ENCODE data around the gene TSKS.

TSKS gene

GRCh38 chr19:49792829-49793560 is 29.9 kb upstream of the TSKS start:
- no peak for DNase-seq

- no peak for DNase-seq
These were observed 28.8 kb upstream of the TSKS start for GRCh38 chr19:49791776-49792445.

- DNase-seq, result no peak
These were observed 27.8 kb upstream of the TSKS start for GRCh38 chr19:49790866-49791265.

GRCh38 chr19:49788857-49789256 is 25.8 kb upstream of the TSKS start:
- no peak for DNase-seq

GRCh38 chr19:49787746-49788145 is 24.6 kb upstream of the TSKS start:
- DNase-seq, result no peak

GRCh38 chr19:49786376-49786820 is 23.3 kb upstream of the TSKS start:
- no peak for DNase-seq

- DNase-seq, result no peak
These were observed 19.4 kb upstream of the TSKS start for GRCh38 chr19:49782515-49782914.

GRCh38 chr19:49781394-49781793 is 18.3 kb upstream of the TSKS start:
- no peak for DNase-seq

- no peak for DNase-seq
These were observed 17.8 kb upstream of the TSKS start for GRCh38 chr19:49780861-49781260.

GRCh38 chr19:49779731-49780555 is 16.8 kb upstream of the TSKS start:
- no peak for DNase-seq

- no peak for DNase-seq
These were observed 13.3 kb upstream of the TSKS start for GRCh38 chr19:49776371-49776764.

GRCh38 chr19:49775742-49776370 is 12.8 kb upstream of the TSKS start:
- no peak for DNase-seq

GRCh38 chr19:49774969-49775368 is 11.9 kb upstream of the TSKS start:
- DNase-seq, result no peak

GRCh38 chr19:49773663-49774350 is 10.7 kb upstream of the TSKS start:
- no peak for DNase-seq

GRCh38 chr19:49772850-49773432 is 9.8 kb upstream of the TSKS start:
- DNase-seq, result no peak

GRCh38 chr19:49771674-49772139 is 8.6 kb upstream of the TSKS start:
- DNase-seq, result no peak

- DNase-seq, result no peak
These were observed 7.4 kb upstream of the TSKS start for GRCh38 chr19:49770529-49770928.

- DNase-seq, result no peak
These were observed 5.0 kb upstream of the TSKS start for GRCh38 chr19:49767967-49768581.

GRCh38 chr19:49767381-49767780 is 4.3 kb upstream of the TSKS start:
- DNase-seq, result no peak

- DNase-seq, result no peak
These were observed 3.8 kb upstream of the TSKS start, which contains the start of gene AP2A1 for GRCh38 chr19:49766930-49767299. TSS of gene AP2A1 (plus strand) at chr19:49767001. CDS start at chr19:49767134, 133 bp downstream.

Data from NCI-H187 (cell line).